Measurements from ENCODE around the gene ZNF441. TPM values are rescaled to one million over a fixed set of nuclear protein-coding genes. Genes with fewer than 3 reads are reported as not detected.

The ZNF441 gene
- total and polyA plus RNA-seq, 8 donors, result 5.6 to 15.5 (median 11.2) TPM

DNA sequence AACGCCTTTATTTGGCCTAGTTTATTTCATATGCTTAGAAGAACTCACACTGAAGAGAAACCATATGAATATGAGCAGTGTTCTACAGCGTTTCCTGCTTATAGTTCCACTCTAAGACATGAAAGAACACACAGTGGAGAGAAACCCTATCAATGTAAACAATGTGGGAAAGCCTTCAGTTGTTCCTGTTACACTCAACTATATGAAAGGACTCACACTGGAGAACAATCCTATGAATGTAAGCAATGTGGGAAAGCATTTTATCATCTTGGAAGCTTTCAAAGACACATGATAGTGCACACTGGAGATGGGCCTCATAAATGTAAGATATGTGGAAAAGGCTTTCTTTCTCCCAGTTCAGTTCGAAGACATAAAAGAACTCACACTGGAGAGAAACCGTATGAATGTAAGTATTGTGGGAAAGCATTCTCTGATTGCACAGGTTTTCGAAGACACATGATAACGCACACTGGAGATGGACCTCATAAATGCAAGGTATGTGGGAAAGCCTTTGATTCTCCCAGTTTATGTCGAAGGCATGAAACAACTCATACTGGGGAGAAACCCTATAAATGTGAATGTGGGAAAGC, 13.7 kb downstream of the ZNF441 start:
- Histone ChIP-seq H3K27ac (no peak overlapping the region), H3K4me1 (no peaks in the 10 kb centered on the region), H3K27me3 (no peaks in the 10 kb centered on the region), H3K36me3 (peaks cover 7 to 52% of the 10 kb centered on the region in 2 donors), H3K4me3 (no peak overlapping the region), H3K9me3 (peaks cover 9 to 96% of the 10 kb centered on the region in 2 donors)
- intact Hi-C loops (cut with DNase I), result no loop called here
- ATAC-seq, result no peak
- DNase-seq, result no peak
- TF ChIP-seq, protein P1, sequence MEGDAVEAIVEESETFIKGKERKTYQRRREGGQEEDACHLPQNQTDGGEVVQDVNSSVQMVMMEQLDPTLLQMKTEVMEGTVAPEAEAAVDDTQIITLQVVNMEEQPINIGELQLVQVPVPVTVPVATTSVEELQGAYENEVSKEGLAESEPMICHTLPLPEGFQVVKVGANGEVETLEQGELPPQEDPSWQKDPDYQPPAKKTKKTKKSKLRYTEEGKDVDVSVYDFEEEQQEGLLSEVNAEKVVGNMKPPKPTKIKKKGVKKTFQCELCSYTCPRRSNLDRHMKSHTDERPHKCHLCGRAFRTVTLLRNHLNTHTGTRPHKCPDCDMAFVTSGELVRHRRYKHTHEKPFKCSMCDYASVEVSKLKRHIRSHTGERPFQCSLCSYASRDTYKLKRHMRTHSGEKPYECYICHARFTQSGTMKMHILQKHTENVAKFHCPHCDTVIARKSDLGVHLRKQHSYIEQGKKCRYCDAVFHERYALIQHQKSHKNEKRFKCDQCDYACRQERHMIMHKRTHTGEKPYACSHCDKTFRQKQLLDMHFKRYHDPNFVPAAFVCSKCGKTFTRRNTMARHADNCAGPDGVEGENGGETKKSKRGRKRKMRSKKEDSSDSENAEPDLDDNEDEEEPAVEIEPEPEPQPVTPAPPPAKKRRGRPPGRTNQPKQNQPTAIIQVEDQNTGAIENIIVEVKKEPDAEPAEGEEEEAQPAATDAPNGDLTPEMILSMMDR (IDR thresholded peaks at IDR 0.05), result no peak

DNA sequence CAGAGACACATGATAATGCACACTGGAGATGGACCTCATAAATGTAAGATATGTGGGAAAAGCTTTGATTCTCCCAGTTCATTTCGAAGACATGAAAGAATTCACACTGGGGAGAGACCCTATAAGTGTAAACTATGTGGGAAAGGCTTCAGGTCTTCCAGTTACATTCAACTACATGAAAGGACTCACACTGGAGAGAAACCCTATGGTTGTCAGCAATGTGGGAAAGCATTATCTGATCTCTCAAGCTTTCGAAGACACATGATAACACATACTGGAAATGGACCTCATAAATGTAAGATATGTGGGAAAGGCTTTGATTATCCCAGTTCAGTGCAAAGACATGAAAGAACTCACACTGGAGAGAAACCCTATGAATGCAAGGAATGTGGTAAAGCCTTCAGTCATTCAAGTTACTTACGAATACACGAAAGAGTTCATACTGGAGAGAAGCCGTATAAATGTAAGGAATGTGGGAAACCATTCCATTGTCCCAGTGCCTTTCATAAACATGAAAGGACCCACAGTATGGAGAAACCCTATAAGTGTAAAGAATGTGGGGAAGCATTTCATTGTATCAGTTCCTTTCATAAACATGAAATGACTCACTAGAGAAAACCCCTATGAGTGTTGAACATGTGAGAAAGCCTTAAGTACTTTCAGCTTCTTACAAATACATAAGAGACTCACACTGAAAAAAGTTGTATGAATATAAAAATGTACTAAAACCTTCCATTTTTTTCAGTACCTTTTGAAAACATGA, 14.7 kb downstream of the ZNF441 start:
- DNase-seq, result no peak
- H3K27ac ChIP-seq, result no peak overlapping the region

DNA sequence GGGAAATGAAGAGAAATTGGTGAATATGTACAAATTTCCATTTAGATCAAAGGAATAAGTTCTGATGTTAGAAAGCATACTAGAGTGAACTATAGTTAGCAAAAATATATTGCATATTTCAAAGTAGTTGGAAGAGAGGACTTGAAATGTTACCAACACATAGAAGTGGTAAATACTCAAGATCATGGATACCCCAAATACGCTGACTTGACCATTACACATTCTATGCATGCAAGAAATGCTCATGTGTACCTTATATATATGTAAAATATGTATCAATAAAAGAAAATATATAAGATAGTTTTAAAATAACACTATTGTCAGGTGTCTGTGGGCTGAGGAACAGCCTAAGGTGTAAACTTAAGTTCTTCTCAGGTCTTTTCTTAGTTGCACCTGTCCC, 17.0 kb downstream of the ZNF441 start:
- intact Hi-C loops (cut with DNase I), result no loop called here
- ATAC-seq (no peak), DNase-seq (no peak)
- Histone ChIP-seq H3K27ac (no peak overlapping the region), H3K4me3 (no peak overlapping the region), H3K36me3 (peaks cover 7 to 38% of the 10 kb centered on the region in 2 donors), H3K9me3 (peaks cover 9 to 97% of the 10 kb centered on the region in 2 donors), H3K27me3 (no peaks in the 10 kb centered on the region), H3K4me1 (no peaks in the 10 kb centered on the region)
- TF ChIP-seq, protein P1 (IDR thresholded peaks at IDR 0.05), result no peak

More for the DNA sequence above, 14.7 kb downstream of the ZNF441 start:
- Histone ChIP-seq H3K36me3 (peaks cover 7 to 52% of the 10 kb centered on the region in 2 donors), H3K27me3 (no peaks in the 10 kb centered on the region), H3K9me3 (peaks cover 9 to 97% of the 10 kb centered on the region in 2 donors), H3K4me1 (no peaks in the 10 kb centered on the region), H3K4me3 (no peak overlapping the region)
- TF ChIP-seq, protein P1 (IDR thresholded peaks at IDR 0.05), result no peak
- ATAC-seq, result no peak
- intact Hi-C loops (cut with DNase I), result no loop called here

DNA sequence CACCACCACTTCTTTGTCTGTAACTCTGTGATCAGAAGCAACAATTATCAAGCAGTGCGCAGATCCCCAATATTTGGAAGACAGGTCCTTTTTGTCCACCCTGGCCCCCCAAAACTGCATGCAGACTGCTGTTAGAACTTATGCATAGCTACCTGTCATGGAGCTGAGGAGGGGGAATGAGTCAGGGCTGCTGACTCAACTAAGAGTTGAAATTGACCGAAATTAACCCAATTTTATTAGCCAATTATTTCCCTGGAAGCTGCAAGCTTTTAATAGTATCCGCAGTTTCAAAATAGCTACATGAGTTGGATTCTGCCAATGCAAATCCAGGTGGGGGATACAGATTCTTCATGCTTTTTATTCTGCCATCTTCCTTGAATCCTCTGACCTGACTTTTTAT, 17.6 kb downstream of the ZNF441 start:
- ATAC-seq (no peak), DNase-seq (no peak)
- Histone ChIP-seq H3K9me3 (peaks cover 9 to 97% of the 10 kb centered on the region in 2 donors), H3K27me3 (no peaks in the 10 kb centered on the region), H3K27ac (no peak overlapping the region), H3K36me3 (peaks cover 5 to 32% of the 10 kb centered on the region in 2 donors), H3K4me1 (no peaks in the 10 kb centered on the region), H3K4me3 (no peak overlapping the region)
- intact Hi-C loops (cut with DNase I), result no loop called here
- TF ChIP-seq, protein P1 (IDR thresholded peaks at IDR 0.05), result no peak

DNA sequence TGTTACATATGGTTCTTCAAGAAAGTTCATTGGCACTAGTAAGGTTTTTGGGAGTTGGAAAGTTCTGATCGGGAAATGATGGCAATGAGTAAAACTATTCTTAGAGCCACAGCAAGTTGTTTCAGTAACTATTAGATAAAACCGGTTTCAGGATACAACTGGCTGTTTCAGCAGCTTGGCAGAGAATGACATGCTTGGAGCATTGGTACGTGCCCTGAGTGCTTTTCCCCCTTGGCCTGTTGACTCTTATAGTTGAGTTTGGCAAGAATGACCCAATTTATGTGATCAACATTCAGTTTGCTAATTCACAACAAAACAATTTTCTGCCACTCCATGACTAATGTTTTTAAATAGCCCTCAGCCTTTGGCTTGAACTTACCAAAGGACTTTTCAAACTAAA, 20.7 kb downstream of the ZNF441 start:
- Histone ChIP-seq H3K27me3 (no peaks in the 10 kb centered on the region), H3K4me3 (no peak overlapping the region), H3K9me3 (peaks cover 0 to 85% of the 10 kb centered on the region in 2 donors), H3K36me3 (peaks cover 0 to under 1% of the 10 kb centered on the region in 2 donors), H3K27ac (no peak overlapping the region), H3K4me1 (no peaks in the 10 kb centered on the region)
- ATAC-seq (no peak), DNase-seq (no peak)
- intact Hi-C loops (cut with DNase I), result no loop called here
- TF ChIP-seq, protein P1 (IDR thresholded peaks at IDR 0.05), result no peak
